ENCODE data around the gene NUB1. TPM values are rescaled to one million over a fixed set of nuclear protein-coding genes. Genes with fewer than 3 reads are reported as not detected.

NUB1 gene
- polyA plus RNA-seq, 1 donor (not counting 4 experiments of a cell fraction or from before 2014, with no cell fraction given): 34.6 TPM

DNA sequence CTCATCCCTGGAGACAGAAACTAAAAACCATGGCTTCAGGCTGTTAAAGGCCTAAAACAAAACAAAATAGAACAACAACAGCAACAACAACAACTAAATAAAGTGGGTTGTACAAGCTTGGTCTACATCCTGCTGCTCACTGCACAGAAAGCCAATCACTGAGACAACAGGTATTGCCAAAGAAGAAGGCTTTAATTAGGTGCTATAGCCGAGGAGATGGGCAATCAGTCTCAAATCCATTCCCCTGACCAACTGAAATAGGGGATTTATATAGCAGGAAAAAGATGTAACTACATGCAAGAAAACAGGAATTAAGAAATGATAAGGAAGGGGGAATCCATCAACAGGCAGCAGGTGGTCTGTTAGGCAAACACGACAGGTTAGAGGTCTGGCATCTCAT, 22.4 kb upstream of the NUB1 start:
- dilution Hi-C loops (cut with MboI; ENCODE audit: extremely low pct_ligation_motif_present, low sequenced_read_pairs): no loop called here
- Histone ChIP-seq H3K27ac (ENCODE audit: control insufficient read depth, insufficient read depth, low read length) (no peak overlapping the region), H3K4me2 (ENCODE audit: control insufficient read depth, extremely low read depth, insufficient read depth, low read depth, low read length) (no peak overlapping the region), H3K9me3 (ENCODE audit: control insufficient read depth, low read depth, low read length) (peaks cover 6% of the 10 kb centered on the region), H2AFZ (ENCODE audit: control insufficient read depth, low read length) (no peak overlapping the region), H3K9ac (ENCODE audit: control insufficient read depth, extremely low read depth, insufficient read depth, low read length) (no peak overlapping the region), H3K79me2 (ENCODE audit: control insufficient read depth, insufficient read depth, low read length) (no peaks in the 10 kb centered on the region), H3K36me3 (ENCODE audit: control insufficient read depth in 2 of 2, extremely low read depth in 1 of 2, insufficient read depth in 2 of 2, low read length in 2 of 2) (no peaks in the 10 kb centered on the region), H3K4me3 (ENCODE audit: control insufficient read depth in 2 of 3, extremely low read depth in 1 of 3, insufficient read depth in 2 of 3, low read depth in 1 of 3, low read length in 3 of 3) (no peak overlapping the region), H4K20me1 (ENCODE audit: control insufficient read depth, extremely low read depth, insufficient read depth, low read length) (no peaks in the 10 kb centered on the region), H3K27me3 (ENCODE audit: control insufficient read depth, extremely low read depth, insufficient read depth, low read length) (no peaks in the 10 kb centered on the region), H3K9me1 (ENCODE audit: control insufficient read depth, extremely low read depth, insufficient read depth, low read length) (no peaks in the 10 kb centered on the region), H3K4me1 (ENCODE audit: control insufficient read depth, extremely low read depth, insufficient read depth, low read length) (no peaks in the 10 kb centered on the region)
- DNase-seq (ENCODE audit: low read depth, low spot score) (no peak), FAIRE-seq (no peak)
- TF ChIP-seq, protein P1, sequence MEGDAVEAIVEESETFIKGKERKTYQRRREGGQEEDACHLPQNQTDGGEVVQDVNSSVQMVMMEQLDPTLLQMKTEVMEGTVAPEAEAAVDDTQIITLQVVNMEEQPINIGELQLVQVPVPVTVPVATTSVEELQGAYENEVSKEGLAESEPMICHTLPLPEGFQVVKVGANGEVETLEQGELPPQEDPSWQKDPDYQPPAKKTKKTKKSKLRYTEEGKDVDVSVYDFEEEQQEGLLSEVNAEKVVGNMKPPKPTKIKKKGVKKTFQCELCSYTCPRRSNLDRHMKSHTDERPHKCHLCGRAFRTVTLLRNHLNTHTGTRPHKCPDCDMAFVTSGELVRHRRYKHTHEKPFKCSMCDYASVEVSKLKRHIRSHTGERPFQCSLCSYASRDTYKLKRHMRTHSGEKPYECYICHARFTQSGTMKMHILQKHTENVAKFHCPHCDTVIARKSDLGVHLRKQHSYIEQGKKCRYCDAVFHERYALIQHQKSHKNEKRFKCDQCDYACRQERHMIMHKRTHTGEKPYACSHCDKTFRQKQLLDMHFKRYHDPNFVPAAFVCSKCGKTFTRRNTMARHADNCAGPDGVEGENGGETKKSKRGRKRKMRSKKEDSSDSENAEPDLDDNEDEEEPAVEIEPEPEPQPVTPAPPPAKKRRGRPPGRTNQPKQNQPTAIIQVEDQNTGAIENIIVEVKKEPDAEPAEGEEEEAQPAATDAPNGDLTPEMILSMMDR (optimal IDR thresholded peaks at IDR 0.05 in 1 of 3, IDR thresholded peaks at IDR 0.05 in 1 of 3, conservative IDR thresholded peaks at IDR 0.05 in 1 of 3; ENCODE audit: extremely low read depth in 1 of 3, insufficient read depth in 2 of 3, low read length in 3 of 3): no peak
- TF ChIP-seq EZH2 (IDR thresholded peaks at IDR 0.05; ENCODE audit: low read length): no peak

DNA sequence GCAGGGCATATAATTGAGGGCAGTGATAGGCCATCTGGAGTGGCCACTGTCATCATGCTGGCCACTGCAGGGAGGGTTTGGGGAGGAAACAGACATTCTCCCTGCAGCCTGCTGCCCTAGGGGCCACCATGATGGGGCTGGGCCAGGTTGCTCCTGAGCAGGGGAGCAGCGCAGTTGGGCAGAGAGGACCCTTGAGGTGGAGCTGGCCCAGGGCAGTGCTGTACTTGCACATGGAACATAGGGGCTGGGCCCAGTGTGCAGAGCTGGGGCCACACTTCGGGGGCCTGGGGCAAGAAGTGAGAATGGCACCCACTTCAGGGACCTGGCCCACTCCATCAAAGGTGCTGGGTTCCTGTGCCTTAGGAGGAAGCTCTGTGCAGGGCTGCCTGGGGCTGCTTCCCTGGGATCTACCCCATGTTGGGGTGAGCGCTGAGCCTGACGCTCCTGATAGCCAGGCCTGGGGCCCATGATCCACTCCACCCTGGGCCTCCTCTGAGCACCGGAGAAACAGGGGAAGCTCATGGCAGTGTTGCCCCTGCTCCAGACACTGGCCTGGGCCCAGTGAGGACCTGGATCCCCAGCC, 21.3 kb upstream of the NUB1 start:
- no peak overlapping the region for H2AFZ ChIP-seq (ENCODE audit: control insufficient read depth, low read length)

More for the DNA sequence above, 21.3 kb upstream of the NUB1 start:
- Histone ChIP-seq H3K4me3 (ENCODE audit: control insufficient read depth in 2 of 3, extremely low read depth in 1 of 3, insufficient read depth in 2 of 3, low read depth in 1 of 3, low read length in 3 of 3) (no peak overlapping the region), H3K27me3 (ENCODE audit: control insufficient read depth, extremely low read depth, insufficient read depth, low read length) (no peaks in the 10 kb centered on the region), H3K9me1 (ENCODE audit: control insufficient read depth, extremely low read depth, insufficient read depth, low read length) (no peaks in the 10 kb centered on the region), H3K4me1 (ENCODE audit: control insufficient read depth, extremely low read depth, insufficient read depth, low read length) (no peaks in the 10 kb centered on the region), H3K27ac (ENCODE audit: control insufficient read depth, insufficient read depth, low read length) (no peak overlapping the region), H3K79me2 (ENCODE audit: control insufficient read depth, insufficient read depth, low read length) (no peaks in the 10 kb centered on the region), H3K4me2 (ENCODE audit: control insufficient read depth, extremely low read depth, insufficient read depth, low read depth, low read length) (no peak overlapping the region), H3K9ac (ENCODE audit: control insufficient read depth, extremely low read depth, insufficient read depth, low read length) (no peak overlapping the region), H4K20me1 (ENCODE audit: control insufficient read depth, extremely low read depth, insufficient read depth, low read length) (no peaks in the 10 kb centered on the region), H3K9me3 (ENCODE audit: control insufficient read depth, low read depth, low read length) (peaks cover 6% of the 10 kb centered on the region), H3K36me3 (ENCODE audit: control insufficient read depth in 2 of 2, extremely low read depth in 1 of 2, insufficient read depth in 2 of 2, low read length in 2 of 2) (no peaks in the 10 kb centered on the region)
- dilution Hi-C loops (cut with MboI; ENCODE audit: extremely low pct_ligation_motif_present, low sequenced_read_pairs): no loop called here
- DNase-seq (ENCODE audit: low read depth, low spot score): no peak
- no peak for TF ChIP-seq EZH2 (IDR thresholded peaks at IDR 0.05; ENCODE audit: low read length)
- TF ChIP-seq, protein P1 (optimal IDR thresholded peaks at IDR 0.05 in 1 of 3, IDR thresholded peaks at IDR 0.05 in 1 of 3, conservative IDR thresholded peaks at IDR 0.05 in 1 of 3; ENCODE audit: extremely low read depth in 1 of 3, insufficient read depth in 2 of 3, low read length in 3 of 3): no peak
- FAIRE-seq: no peak
